Medulla oblongata (tissue), 1 donor: ENCODE measurements around the gene ALDH3A2.
"Not testable (repeated sequence)": the region's sequence is repeated elsewhere in the genome, so short reads cannot be mapped to it uniquely, and the experiment has no call there.

Experiments used
- DNase-seq: peaks from one replicate; pipeline ENCODE4 v3.0.0-alpha.2; 2015; ENCODE audit errors: extremely low spot score

ALDH3A2 gene

DNA sequence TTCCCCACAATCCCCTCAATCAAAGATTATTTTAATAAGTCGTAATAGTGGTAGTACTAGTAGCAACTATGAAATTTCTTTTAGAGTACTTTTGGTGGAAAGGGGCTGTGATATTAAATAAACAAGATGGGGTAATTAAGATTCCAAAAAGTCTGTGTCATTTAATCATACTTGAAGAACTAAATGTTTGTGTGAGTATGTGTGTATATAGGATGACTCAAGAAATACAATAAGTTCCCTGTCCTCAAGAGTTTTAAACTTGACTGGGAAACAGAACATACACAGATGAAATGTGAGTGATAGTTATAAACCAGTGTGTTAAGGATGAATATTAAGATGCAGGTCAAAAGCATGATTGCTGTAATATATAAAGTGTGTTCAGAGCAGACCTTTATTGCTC is 2.3 kb downstream of the ALDH3A2 start:
- no peak for DNase-seq

DNA sequence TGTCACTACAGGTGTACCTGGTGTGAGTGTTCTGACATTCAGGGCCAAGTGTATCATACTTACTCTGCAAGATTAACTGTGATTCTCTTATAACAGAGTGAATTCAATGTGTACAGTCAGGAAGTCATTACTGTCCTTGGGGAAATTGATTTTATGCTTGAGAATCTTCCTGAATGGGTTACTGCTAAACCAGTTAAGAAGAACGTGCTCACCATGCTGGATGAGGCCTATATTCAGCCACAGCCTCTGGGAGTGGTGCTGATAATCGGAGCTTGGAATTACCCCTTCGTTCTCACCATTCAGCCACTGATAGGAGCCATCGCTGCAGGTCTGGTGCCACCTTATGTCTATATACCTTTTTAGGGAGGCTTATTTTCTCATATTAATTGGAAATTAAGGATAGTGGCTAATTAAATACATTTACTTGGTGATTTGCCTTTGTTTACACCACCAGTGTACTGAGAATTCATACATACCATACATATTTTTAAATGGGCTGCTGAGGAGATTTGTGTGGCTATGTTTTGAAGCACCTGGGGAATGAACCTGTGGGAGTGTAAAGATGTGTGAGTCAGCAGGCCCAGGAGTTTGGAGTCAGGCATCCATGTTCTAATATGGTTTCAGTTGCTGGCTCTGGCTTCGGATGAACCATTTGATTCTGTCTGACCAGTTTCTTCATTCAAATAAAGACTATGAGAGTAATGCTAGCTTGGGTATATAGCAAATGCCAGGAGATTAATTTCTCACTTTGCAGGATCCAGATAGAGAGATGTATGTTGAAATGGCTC is 3.1 kb downstream of the ALDH3A2 start:
- no peak for DNase-seq

GRCh38 chr17:19652595-19652994 is 4.0 kb downstream of the ALDH3A2 start:
- DNase-seq: no peak

- no peak for DNase-seq
These were observed 5.9 kb downstream of the ALDH3A2 start for GRCh38 chr17:19654342-19654886.

DNA sequence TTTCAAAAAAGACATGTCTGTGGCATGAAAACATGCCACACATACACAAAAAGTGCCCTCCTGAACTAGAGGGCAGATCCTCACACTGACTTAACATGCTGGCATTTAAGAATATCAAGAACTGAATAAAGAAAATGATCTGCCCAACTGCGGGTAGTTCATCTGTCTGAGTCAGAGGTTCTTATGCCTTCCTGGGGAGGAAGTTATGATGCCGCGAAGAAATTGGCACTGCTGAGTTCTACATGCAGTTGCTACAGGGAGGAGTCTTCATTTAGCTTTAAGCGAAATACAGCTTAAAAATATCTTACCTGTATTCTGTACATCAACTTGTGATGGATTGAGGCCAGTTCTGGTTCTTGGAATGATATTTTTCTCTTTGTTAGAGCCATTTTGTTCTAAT is 6.3 kb downstream of the ALDH3A2 start:
- no peak for DNase-seq

DNA sequence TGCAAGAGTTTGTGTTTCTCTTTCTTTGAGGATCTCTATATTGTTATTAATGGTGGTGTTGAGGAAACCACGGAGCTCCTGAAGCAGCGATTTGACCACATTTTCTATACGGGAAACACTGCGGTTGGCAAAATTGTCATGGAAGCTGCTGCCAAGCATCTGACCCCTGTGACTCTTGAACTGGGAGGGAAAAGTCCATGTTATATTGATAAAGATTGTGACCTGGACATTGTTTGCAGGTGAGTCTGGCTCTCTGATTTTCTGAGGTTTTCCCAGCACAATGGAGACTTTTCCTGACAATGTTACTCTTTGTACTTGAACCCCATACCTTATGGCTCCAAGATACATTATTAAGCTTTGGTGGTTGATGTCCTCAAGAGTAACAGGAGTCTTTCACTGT is 7.8 kb downstream of the ALDH3A2 start:
- DNase-seq: no peak

DNA sequence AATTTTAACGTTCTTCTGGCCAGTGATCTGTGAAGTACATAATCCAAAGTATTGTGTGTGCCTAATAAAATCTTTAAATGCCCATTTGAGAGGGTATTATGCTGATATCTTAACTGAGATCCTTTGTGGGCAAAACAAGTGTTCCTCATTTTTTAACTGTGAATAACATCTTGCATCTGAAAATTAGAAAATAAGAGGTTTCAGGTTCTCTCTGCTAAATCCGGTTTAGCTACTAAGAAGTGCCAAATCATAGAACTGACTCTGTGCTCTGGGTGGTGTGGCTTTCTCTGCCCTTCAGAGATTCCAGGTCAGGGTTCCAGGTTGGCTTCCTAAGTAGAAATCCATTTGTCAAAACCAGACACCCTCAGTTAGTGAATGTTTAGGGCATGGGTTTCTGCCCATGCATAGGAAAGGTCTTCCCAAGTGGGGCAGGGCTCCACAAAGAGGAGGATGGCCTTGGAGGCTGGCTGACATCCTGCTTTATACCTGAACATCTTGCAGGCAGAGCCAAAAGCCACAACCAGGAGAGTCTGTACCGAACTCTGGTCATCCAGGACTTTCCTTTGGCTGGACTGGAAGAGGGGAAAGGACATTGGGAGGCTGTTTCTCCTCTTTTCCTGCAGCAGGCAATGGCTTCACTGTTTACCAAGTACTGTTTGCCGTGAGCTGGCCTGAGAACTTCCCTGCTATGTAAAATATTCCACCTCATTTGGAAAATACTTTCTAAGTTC is 8.5 kb downstream of the ALDH3A2 start:
- no peak for DNase-seq

DNA sequence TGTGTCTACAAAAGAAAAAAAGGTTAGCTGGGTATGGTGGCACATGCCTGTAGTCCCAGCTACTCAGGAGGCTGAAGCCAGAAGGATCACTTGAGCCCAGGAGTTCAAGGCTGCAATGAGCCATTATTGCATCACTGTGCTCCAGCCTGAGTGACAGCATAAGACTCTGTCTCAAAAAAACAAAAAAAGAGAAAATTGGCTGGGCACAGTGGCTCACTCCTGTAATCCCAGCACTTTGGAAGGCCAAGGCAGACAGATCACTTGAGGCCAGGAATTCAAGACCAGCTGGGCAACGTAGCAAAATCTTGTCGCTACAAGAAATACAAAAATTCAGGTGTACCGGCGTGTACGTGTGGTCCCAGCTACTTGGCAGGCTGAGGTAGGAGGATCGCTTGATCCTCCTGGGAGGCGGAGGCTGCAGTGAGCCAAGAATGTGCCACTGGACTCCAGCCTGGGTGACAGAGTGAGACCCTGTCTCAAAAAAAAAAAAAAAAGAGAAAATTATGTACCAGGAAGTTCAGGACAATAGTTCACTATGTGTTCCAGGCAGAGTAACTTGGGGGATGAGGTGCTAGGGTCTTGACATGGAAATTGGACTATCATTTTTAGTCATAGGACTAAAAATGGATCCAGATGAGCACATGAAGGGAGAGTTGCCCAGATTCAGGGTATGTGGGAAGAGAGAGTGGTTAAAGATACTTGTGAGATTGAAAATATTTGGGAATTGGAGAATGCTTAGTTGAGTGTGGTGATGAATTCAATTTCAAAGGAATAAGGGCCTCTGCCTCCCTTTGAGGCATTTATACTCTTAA is 11.0 kb downstream of the ALDH3A2 start:
- DNase-seq: no peak

DNA sequence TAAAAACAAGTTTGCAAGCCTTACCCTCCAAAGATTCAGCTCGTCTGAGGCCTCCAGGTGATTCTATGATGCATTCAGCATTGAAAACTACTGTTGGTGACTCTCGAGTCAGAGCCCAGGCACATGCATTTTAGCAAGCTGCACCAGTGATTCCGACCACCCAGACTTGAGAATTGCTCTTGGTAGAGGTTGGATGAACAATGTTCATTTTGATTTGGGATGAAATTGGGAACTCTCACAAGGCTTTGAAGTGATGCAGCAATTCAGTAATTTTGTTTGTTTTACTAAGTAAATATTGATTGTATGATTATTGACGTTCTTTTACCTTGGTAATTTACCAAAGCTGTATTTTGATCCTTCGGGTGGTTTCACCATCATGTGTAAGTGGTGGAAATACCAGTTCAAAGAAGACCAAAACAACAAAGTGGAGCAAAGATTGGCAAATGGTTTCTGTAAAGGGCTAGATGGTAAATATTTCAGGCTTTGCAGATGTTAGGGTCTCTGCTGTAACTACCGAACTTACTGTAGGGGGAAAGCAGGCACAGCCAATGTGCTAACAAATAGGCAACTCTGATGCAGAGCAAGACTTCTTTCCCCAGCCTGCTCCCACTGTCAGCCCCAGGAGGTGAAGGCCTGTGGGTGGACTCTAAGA is 11.8 kb downstream of the ALDH3A2 start:
- no peak for DNase-seq

DNA sequence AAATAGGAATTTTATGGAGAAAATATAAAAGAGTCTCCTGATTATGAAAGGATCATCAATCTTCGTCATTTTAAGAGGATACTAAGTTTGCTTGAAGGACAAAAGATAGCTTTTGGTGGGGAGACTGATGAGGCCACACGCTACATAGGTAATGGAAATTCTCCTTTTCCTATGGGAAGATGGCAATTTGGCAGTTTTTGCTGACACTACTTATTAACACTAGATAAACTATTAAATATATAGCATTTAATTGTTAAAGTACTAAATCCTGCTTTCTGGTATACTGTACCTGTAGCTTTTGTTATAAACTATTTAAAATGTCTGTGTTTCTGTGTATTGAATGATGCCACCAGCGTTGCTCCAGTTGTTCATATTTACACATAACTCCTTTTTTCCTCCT is 12.6 kb downstream of the ALDH3A2 start:
- DNase-seq: no peak

DNA sequence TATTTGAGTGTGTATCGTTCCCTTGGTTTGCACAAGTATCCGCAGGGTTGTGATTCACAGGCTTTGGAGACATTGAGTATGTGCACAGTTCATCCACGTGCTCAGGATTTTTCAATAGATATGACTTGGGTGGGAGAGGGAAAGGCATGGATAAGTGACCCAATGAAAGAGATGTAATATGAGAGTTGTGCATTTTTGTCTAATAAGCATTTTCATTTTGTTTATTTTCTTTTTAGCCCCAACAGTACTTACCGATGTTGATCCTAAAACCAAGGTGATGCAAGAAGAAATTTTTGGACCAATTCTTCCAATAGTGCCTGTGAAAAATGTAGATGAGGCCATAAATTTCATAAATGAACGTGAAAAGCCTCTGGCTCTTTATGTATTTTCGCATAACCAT is 14.5 kb downstream of the ALDH3A2 start:
- DNase-seq: no peak

- DNase-seq: no peak
These were observed 15.7 kb downstream of the ALDH3A2 start for GRCh38 chr17:19664136-19664820.

GRCh38 chr17:19664821-19665181 is 16.2 kb downstream of the ALDH3A2 start:
- no peak for DNase-seq

GRCh38 chr17:19669680-19670079 is 21.1 kb downstream of the ALDH3A2 start:
- not testable (repeated sequence) for DNase-seq

- DNase-seq: no peak
These were observed 22.4 kb downstream of the ALDH3A2 start for GRCh38 chr17:19670908-19671307.

- peak; percentile 11 for DNase-seq
These were observed 22.9 kb downstream of the ALDH3A2 start for GRCh38 chr17:19671433-19671832.

DNA sequence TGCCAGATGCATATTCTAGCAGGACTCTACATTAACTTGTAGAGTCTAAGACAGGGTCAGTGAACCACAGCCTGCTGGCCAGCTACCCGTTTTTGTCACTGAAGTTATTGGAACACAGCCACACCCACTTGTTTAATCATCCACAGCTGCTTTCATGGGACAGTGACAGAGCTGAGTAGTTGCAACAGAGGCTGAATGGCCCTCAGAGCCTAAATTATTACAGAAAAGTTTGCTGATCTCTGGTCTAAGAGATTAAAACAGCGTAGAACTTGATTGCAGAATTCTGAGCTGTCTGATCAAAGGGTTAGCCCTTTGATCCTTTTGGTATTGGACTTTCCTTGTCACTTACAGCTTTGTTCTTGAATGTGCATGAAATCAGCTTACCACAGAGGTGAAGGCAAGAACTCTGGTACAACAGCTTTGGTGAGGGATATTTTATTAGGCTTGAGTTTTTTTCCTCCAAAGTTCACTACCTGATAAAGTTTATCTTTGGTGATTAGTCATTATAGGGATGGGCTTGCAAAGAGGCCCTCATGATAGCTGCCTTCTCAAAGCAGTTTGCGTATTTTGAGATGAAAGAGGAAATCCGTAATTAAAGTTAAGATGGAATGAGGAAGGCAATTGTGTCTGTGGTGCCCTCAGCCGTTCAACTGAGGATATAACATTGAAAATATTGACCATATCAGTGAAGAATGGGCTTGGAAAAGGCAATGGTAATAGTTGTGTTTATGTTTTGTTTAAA is 23.6 kb downstream of the ALDH3A2 start:
- peak; percentile 58 for DNase-seq

DNA sequence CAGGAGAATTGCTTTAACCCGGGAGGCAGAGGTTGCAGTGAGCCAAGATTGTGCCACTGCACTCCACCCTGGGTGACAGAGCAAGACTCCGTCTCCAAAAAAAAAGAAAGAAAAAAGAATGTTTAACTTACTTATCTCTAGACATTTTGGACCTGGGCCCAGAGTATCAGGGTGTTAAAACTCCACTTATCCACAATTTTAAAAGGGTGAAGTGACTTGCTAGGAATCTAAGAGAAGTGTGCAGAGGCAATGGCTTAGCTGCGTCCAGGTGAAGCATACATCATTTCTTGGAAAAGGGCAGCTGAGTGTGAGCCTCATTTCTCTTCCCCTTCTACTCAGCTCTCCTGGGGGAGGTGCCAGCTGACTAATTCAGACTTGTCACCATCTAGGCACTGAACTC is 25.1 kb downstream of the ALDH3A2 start:
- no peak for DNase-seq

GRCh38 chr17:19676896-19677295 is 28.3 kb downstream of the ALDH3A2 start:
- no peak for DNase-seq

GRCh38 chr17:19677736-19678379 is 29.3 kb downstream of the ALDH3A2 start:
- DNase-seq: no peak
